ENCODE results near the gene S100A12.
"Not testable (repeated sequence)": the region's sequence is repeated elsewhere in the genome, so short reads cannot be mapped to it uniquely, and the experiment has no call there.

S100A12 gene

DNA sequence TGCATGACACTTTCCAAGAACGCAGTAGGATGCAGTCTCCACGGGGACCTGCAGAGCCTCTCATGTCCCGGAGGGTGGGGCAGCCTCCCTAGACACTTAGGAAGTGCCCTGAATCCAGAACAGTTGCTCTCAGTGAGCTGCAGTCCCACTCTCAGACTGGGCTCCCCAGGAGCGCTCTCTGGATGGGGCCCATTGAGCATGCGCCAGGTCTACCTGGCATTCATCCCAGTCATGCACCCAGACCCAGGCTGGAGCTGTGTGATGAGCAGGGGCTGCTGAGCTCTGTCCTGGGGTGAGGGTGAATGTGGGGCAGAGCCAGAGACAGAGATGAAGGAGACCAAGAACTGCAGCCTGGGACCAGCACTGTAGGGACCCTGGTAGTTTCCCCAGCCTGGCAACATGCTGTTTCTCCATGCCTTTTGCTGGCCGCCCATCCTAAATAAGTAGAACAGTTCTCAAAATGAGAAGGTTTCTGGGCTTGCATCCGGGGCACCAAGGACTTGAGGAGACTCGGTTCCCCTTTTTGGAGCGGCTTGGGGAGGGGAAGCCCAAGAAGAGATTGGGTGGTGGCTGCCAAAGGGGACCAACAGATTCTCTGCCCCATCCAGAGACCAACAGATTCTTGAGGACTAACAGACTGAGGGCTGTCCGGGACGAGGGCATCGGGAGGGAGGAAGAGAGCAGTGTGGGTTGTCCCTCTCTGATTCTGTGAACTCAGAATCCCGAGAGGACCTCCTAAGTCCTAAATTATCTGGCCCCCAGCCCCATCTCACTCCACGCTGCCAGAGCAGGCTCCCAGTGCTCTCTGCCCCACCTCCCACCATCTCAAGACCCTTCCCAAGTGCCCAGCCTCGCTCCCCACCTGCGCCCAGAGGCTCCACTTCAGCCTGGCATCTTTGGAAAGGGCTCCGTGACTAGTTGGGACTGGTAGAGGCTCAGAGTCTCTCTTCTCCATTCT lies 25.8 kb downstream of the S100A12 start:
- DNase-seq: no peak

GRCh38 chr1:153348511-153349362 lies 26.7 kb downstream of the S100A12 start, which contains the start of gene PGLYRP4:
TSS of gene PGLYRP4 (minus strand) at chr1:153348841. CDS start at chr1:153347932, 909 bp downstream.
- DNase-seq: no peak

GRCh38 chr1:153347856-153348255 lies 27.6 kb downstream of the S100A12 start:
- DNase-seq: no peak

DNA sequence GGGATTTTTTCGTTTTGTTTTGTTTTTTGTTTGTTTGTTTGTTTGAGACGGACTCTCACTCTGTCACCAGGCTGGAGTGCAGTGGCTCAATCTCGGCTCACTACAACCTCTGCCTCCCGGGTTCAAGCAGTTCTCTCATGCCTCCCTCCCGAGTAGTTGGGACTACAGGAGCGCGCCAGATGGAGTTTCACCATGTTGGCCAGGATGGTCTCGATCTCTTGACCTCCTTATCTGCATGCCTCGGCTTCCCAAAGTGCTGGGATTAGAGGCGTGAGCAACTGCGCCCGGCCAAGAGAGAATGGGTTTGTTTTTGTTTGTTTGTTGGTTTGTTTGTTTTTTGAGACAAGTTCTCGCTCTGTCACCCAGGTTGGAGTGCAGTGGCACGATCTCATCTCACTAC lies 28.4 kb downstream of the S100A12 start:
- not testable (repeated sequence) for DNase-seq

GRCh38 chr1:153346077-153346723 lies 29.2 kb downstream of the S100A12 start:
- DNase-seq: no peak

DNA sequence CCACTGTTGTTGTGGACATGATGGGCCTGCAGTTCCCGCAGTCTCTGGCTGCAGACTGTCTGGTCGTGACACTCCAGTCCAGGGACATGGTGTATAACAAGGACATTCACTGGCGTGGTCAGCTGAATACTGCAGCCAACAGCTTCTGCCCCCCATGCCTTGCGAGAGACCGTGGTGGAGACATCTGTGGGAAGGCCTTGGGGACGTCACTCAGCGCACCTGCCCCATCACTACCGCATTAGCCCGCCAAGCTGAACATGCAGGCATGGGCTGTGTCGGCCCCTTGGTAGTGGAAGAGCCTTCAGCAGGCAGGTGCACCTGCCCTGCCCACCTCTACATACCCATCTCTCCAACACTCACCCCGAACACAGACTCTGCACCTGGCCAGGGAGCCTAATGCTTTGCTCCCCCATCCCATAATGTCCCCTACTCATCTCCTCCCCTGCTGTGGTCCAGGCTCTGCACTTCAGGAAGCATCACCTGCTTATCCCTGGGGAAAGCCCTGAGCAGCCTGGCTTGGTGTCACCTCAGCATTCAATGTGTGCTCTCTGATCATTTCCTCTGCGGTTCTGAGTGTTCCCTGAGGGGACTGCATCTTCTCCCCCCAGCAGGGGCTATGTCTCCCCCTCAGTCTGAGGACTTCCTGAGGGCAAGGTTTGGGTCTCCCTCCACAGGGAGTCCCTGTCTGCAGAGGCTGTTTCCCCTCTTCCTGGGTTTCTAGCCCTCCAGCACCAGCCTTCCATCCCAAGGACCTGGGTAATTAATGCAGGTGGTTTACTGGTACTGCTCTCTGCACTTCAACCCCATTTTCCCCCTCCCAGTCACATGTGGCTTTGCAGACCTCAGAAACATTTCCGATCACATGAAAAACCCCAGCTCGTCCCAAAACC lies 30.0 kb downstream of the S100A12 start:
- no peak for DNase-seq

DNA sequence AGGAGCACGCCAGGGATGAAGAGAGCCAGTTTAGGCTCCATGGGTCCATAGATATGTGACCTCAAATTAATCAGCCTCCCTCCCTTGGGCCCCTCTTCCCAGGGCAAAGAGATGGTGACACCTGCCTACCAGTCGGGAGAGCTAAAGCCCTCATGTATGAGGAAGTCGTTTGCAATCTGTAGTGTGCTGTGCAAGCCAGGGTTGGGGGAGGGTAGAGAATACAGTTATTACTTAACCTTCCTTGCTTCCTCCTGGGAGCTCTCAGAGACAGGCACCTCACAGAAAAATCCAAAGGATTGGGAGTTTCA lies 30.7 kb downstream of the S100A12 start:
- DNase-seq: peak; percentile 46 to 51

DNA sequence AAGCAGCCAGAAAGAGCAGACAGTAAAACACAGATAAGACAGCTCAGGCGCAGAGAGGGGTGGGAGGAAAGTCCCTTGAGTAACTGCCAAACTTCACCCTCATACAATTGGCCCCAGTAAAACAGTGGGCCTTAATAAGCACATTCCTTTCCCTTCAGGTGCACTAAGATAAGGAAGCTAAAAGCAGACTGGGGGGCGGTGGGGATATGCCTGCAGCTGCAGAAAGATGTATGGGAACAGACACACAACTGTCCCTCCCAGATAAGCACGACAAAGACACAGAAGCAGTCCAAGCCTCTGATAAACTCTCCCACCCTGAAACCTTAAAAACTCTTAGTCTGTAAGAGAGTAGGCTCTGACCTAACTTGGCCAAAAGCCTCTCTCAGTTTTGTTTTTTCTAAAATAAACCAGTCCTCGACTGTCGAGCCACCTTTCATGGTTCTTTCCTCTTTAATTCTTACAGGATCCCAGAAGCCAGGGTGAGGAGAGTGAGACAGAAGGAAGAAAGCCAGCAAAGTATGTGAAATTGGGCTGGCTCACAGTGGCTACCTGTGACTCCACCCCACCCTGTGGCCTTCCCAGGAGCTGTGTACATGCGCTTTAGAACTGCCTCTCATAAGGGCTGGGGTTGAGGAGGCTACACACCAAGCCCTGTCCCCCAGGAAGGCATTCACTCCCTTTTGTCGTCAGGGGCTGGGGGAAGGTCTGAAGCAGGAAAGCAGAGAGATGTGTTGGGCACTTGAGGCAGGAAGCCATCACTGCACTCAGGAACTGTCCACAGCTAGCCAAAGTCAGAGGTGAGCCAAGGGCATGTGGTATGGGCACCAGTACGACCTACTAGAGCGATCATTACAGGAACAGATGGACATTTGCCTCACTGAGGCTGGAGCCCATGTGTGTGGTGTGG lies 31.4 kb downstream of the S100A12 start:
- no peak for DNase-seq

DNA sequence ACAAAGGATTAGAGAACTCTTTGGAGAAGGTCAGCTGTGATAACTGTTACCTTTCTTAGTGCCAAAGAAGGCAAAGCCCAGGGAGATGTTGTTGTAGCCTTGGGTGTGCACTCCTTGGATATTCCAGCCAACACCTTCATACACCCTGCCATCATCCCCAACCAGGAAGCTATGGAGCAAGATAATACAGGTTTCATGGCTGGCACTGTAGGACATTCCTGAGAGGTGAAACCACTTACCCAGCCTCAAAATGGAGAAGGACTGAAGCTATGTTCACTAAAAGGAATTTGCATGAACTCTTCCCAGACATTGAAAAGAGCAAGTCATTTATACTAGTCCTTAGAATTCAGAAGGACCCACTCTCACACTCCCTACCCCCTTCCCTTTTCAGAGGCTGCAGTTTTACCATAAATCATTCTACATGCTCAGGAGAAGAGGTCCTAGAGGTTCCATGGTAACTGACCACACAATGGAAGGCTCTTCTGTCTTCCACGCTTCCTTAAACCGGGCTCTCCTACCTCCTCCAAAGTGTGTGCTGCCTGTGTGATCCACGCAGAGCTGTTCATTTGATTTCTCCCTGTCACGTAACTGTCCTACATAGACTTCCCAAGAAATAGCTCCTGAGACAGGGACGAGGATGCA lies 32.3 kb downstream of the S100A12 start:
- DNase-seq: no peak

DNA sequence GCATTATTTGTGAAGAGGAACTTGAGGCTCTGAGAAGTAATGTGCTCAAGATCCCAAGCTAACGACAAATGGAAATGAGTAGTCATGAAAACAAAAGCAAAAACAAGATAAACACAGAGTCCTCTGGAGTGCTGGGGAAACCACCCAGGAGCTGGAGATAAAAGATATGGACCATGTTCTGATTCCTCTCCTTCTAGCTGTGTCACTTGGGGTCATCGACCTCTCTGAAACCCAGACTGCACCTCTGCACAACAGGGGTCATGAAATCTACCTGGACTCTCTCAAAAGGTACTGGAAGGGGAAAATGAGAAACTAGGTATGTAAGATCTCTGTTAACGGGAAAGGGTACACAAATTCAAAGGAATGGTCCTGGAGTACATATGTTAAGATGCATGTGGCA lies 33.2 kb downstream of the S100A12 start:
- DNase-seq: no peak

DNA sequence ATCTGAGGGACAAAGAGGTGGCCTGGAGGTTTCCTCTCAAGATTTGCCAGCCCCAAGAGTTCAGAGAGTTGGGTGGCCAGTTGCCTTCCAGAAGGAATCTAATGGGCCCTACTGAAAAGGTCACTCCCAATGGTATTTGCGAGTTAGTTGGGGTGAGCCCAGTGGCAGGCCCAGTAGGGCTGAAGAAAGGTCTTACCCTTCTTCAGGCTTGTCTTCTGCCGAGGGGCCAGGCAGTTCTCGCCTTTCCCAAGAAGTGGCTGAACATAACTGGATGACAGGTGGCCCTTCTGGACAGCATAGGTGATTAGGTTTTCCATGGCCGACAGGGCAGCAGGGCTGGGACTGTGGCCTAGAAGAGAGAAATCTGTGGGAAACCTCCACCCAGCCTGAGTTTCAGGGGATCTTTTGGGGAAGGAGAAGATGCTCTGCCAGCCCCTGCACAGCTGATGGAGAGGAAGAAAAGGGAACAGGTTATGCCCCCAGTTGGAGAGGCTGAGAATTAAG lies 33.9 kb downstream of the S100A12 start:
- DNase-seq: no peak

GRCh38 chr1:153340356-153340755 lies 35.1 kb downstream of the S100A12 start:
- no peak for DNase-seq

- DNase-seq: no peak
Observed at GRCh38 chr1:153339802-153340201, 35.6 kb downstream of the S100A12 start.

- DNase-seq: no peak
Observed at GRCh38 chr1:153337980-153338853, 37.2 kb downstream of the S100A12 start.

GRCh38 chr1:153336650-153337049 lies 38.8 kb downstream of the S100A12 start:
- DNase-seq: no peak

DNA sequence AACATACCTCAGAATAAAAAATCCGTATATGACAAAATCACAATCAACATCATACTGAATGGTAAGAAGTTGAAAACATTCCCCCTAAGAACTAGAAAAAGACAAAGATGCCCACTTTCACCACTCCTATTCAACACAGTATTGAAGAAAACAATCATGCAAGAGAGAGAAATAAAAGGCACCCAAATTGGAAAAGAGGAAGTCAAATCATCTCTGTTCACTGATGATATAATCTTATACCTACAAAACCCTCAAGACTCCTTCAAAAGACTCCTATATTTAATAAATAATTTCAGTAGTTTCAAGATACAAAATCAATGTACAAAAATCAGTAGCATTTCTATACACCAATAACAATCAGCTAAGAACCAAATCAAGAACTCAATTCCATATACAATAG lies 41.5 kb downstream of the S100A12 start:
- DNase-seq: no peak

GRCh38 chr1:153324912-153325311 lies 50.5 kb downstream of the S100A12 start:
- DNase-seq: no peak

All from inflammatory macrophage treated with lipopolysaccharide for 1 hour (primary cell).